Neural cell (in vitro differentiated cells): ENCODE data around the gene CSAG1. TPM values are rescaled to one million over a fixed set of nuclear protein-coding genes. Genes with fewer than 3 reads are reported as not detected.
"Not testable (repeated sequence)": the region's sequence is repeated elsewhere in the genome, so short reads cannot be mapped to it uniquely, and the experiment has no call there.

Experiments used
- H2AFZ ChIP-seq: fragments of 200-600, 300-800 bp; sonication (generic), shearing (Covaris generic); 2 replicates; pipeline ENCODE4 v1.6.0; 2014; ENCODE audit warnings: low read depth, mild to moderate bottlenecking, antibody characterized with exemption, low read length, moderate library complexity
- H3F3A ChIP-seq: fragments of 200-600 bp; shearing (Covaris generic); 2 replicates; pipeline ENCODE4 v1.6.1; 2016; ENCODE audit warnings: mild to moderate bottlenecking, moderate library complexity, mixed read lengths, antibody characterized with exemption, low read length; ENCODE audit not compliant: insufficient read depth, poor library complexity, severe bottlenecking
- H3K27ac ChIP-seq: fragments of 200-600, 300-800 bp; sonication (generic), shearing (Covaris generic); 2 replicates; pipeline ENCODE4 v1.5.1; 2014; ENCODE audit warnings: mild to moderate bottlenecking, low read length, moderate library complexity
- H3K27me3 ChIP-seq: fragments of 300-800, 200-600 bp; sonication (generic), shearing (Covaris generic); 2 replicates; pipeline ENCODE4 v1.6.0; 2014; ENCODE audit warnings: mild to moderate bottlenecking, low read depth, low read length, moderate library complexity; ENCODE audit not compliant: insufficient read depth
- H3K36me3 ChIP-seq: fragments of 300-800, 200-600 bp; sonication (generic), shearing (Covaris generic); 2 replicates; pipeline ENCODE4 v1.5.1; 2014; ENCODE audit warnings: mild to moderate bottlenecking, antibody characterized with exemption, low read length, moderate library complexity; ENCODE audit not compliant: insufficient read depth
- H3K4me2 ChIP-seq: fragments of 300-800, 200-600 bp; sonication (generic), shearing (Covaris generic); 2 replicates; pipeline ENCODE4 v1.6.0; 2014; ENCODE audit warnings: mild to moderate bottlenecking, low read length
- H3K4me3 ChIP-seq: fragments of 300-800, 200-600 bp; sonication (generic), shearing (Covaris generic); 2 replicates; pipeline ENCODE4 v1.5.1; 2014; ENCODE audit warnings: mild to moderate bottlenecking, low read length, moderate library complexity
- H3K79me2 ChIP-seq: fragments of 200-600 bp; shearing (Covaris generic); replicated peaks from 2 replicates; pipeline ENCODE4 v1.6.0; 2014; ENCODE audit warnings: mild to moderate bottlenecking, low read length, moderate library complexity; ENCODE audit not compliant: insufficient read depth
- H3K9ac ChIP-seq: fragments of 300-800, 200-600 bp; sonication (generic), shearing (Covaris generic); 2 replicates; pipeline ENCODE4 v1.6.1; 2016; ENCODE audit warnings: mild to moderate bottlenecking, low read length, mixed read lengths
- H3K9me2 ChIP-seq: fragments of 200-600 bp; shearing (Covaris generic); 2 replicates; pipeline ENCODE4 v1.6.1; 2016; ENCODE audit warnings: mild to moderate bottlenecking, low read length, mixed read lengths; ENCODE audit not compliant: insufficient read depth
- H3K9me3 ChIP-seq: fragments of 200-600, 300-800 bp; sonication (generic), shearing (Covaris generic); 2 replicates; pipeline ENCODE4 v1.6.1; 2016; ENCODE audit warnings: mild to moderate bottlenecking, mixed run types, low read length, moderate library complexity, mixed read lengths
- H4K20me1 ChIP-seq: fragments of 200-600 bp; shearing (Covaris generic); 2 replicates; pipeline ENCODE4 v1.6.1; 2016; ENCODE audit warnings: mild to moderate bottlenecking, mixed run types; ENCODE audit not compliant: insufficient read depth
- CTCF ChIP-seq: fragments of 450-650 bp; IDR thresholded peaks from 2 replicates; pipeline ENCODE4 v1.5.1; 2014; ENCODE audit warnings: antibody characterized with exemption, mild to moderate bottlenecking, moderate library complexity; ENCODE audit not compliant: poor library complexity, severe bottlenecking
- EP300 ChIP-seq: fragments of 450-650 bp; conservative IDR thresholded peaks from 2 replicates; pipeline ENCODE4 v1.6.1; 2014; ENCODE audit warnings: antibody characterized with exemption, mild to moderate bottlenecking, moderate library complexity; ENCODE audit not compliant: poor library complexity, severe bottlenecking
- EZH2 ChIP-seq: fragments of 200-600, 300-800 bp; shearing (Covaris generic), sonication (generic); IDR thresholded peaks from 2 replicates; pipeline ENCODE4 v1.6.1; 2014; ENCODE audit warnings: antibody characterized with exemption, low read length, borderline replicate concordance, mild to moderate bottlenecking; ENCODE audit not compliant: insufficient read depth, poor library complexity, severe bottlenecking
- MXI1 ChIP-seq: fragments of 450-650 bp; conservative IDR thresholded peaks from 2 replicates; pipeline ENCODE4 v1.6.1; 2014; ENCODE audit warnings: antibody characterized with exemption, mild to moderate bottlenecking; ENCODE audit not compliant: poor library complexity, severe bottlenecking
- POLR2AphosphoS5 ChIP-seq: IDR thresholded peaks from 2 replicates; pipeline ENCODE4 v1.6.1; 2012
- RAD21 ChIP-seq: fragments of 450-650 bp; conservative IDR thresholded peaks from 2 replicates; pipeline ENCODE4 v1.6.1; 2014; ENCODE audit warnings: antibody characterized with exemption, mild to moderate bottlenecking, moderate library complexity
- REST ChIP-seq: IDR thresholded peaks from 2 replicates; pipeline ENCODE4 v1.6.1; 2012; ENCODE audit warnings: borderline replicate concordance
- SMC3 ChIP-seq: fragments of 450-650 bp; conservative IDR thresholded peaks from 2 replicates; pipeline ENCODE4 v1.6.1; 2014; ENCODE audit warnings: antibody characterized with exemption, mild to moderate bottlenecking, moderate library complexity; ENCODE audit not compliant: poor library complexity
- TAF1 ChIP-seq: IDR thresholded peaks from 2 replicates; pipeline ENCODE4 v1.6.1; 2012; ENCODE audit warnings: low read depth
- polyA minus RNA-seq: library from RNA; depleted of rRNA, polyadenylated mRNA; stranded (reverse); fragments of >200 nt; gene quantifications from 2 replicates; pipeline ENCODE4 v1.2.3, GENCODE V29; 2014
- polyA plus RNA-seq: library from polyadenylated mRNA; depleted of rRNA; stranded (reverse); fragments of >200 nt; gene quantifications from 2 replicates; pipeline ENCODE4 v1.2.3, GENCODE V29; 2014

CSAG1 gene
- polyA plus RNA-seq: not detected in 2 replicates
- not detected in 2 replicates for polyA minus RNA-seq

GRCh38 chrX:152733261-152733975 is at the start of gene CSAG1, which contains the start of gene MAGEA12:
TSS of gene CSAG1 (minus strand) at chrX:152733721. CDS start at chrX:152732460, 1,261 bp downstream.
TSS of gene MAGEA12 (plus strand) at chrX:152733757. CDS start at chrX:152736162, 2,405 bp downstream.
- H3K9me3 ChIP-seq: no peaks in the 10 kb centered on the region
- TF ChIP-seq CTCF (no peak), SMC3 (no peak), REST (no peak), RAD21 (no peak), TAF1 (no peak), MXI1 (no peak), EZH2 (no peak), EP300 (no peak), POLR2AphosphoS5 (no peak)
- H2AFZ ChIP-seq: no peak within 1 kb of the TSS
- H3K9me2 ChIP-seq: no peaks in the 10 kb centered on the region
- H4K20me1 ChIP-seq: no peaks in the 10 kb centered on the region
- no peak within 1 kb of the TSS for H3K27ac ChIP-seq
- H3K36me3 ChIP-seq: no peaks in the 10 kb centered on the region
- H3K9ac ChIP-seq: no peak within 1 kb of the TSS
- no peaks in the 10 kb centered on the region for H3K79me2 ChIP-seq
- H3K27me3 ChIP-seq: no peaks in the 10 kb centered on the region
- H3K4me3 ChIP-seq: no peak within 1 kb of the TSS
- H3K4me2 ChIP-seq: no peak within 1 kb of the TSS
- H3F3A ChIP-seq: no peaks in the 10 kb centered on the region

- H3K9me2 ChIP-seq, H3K27me3 ChIP-seq, H3K4me3 ChIP-seq, H3K9ac ChIP-seq, H2AFZ ChIP-seq, H3K27ac ChIP-seq, H3K4me2 ChIP-seq, H3K79me2 ChIP-seq, H4K20me1 ChIP-seq, H3K9me3 ChIP-seq, H3F3A ChIP-seq, H3K36me3 ChIP-seq: not testable (repeated sequence)
These were observed 36.2 kb upstream of the CSAG1 start, which contains the start of gene MAGEA6 for GRCh38 chrX:152769549-152770289. TSS of gene MAGEA6 (minus strand) at chrX:152769689. CDS start at chrX:152767650, 2,039 bp downstream.

GRCh38 chrX:152766562-152766961 is 33.0 kb upstream of the CSAG1 start:
- H3K9ac ChIP-seq, H3K9me2 ChIP-seq, H4K20me1 ChIP-seq, H2AFZ ChIP-seq, H3K4me2 ChIP-seq, H3F3A ChIP-seq, H3K9me3 ChIP-seq, H3K27ac ChIP-seq, H3K27me3 ChIP-seq, H3K36me3 ChIP-seq, H3K4me3 ChIP-seq, H3K79me2 ChIP-seq: not testable (repeated sequence)

- not testable (repeated sequence) for H3K9me3 ChIP-seq, H3K4me3 ChIP-seq, H4K20me1 ChIP-seq, H3K27me3 ChIP-seq, H3K79me2 ChIP-seq, H2AFZ ChIP-seq, H3K4me2 ChIP-seq, H3K27ac ChIP-seq, H3F3A ChIP-seq, H3K9me2 ChIP-seq, H3K36me3 ChIP-seq, H3K9ac ChIP-seq
These were observed 28.1 kb upstream of the CSAG1 start for GRCh38 chrX:152761582-152761981.

- not testable (repeated sequence) for H3K79me2 ChIP-seq, H3K4me3 ChIP-seq, H4K20me1 ChIP-seq, H3K27ac ChIP-seq, H3K27me3 ChIP-seq, H3K9ac ChIP-seq, H2AFZ ChIP-seq, H3K9me3 ChIP-seq, H3K9me2 ChIP-seq, H3K4me2 ChIP-seq, H3K36me3 ChIP-seq, H3F3A ChIP-seq
These were observed 26.0 kb upstream of the CSAG1 start for GRCh38 chrX:152759544-152759943.
